HepG2 (cell line): ENCODE data around the gene GOLT1A. TPM values are rescaled to one million over a fixed set of nuclear protein-coding genes. Genes with fewer than 3 reads are reported as not detected.

Experiments
- AHDC1 ChIP-seq: sonication (generic); formaldehyde crosslinking; IDR thresholded peaks from 2 replicates; pipeline ENCODE4 v1.5.1; 2020; ENCODE audit warnings: mild to moderate bottlenecking, missing genetic modification reagents, borderline replicate concordance
- ATF7-NPFF ChIP-seq: sonication (generic); formaldehyde crosslinking; IDR thresholded peaks from 2 replicates; pipeline ENCODE4 v1.8.1; 2023; ENCODE audit warnings: mild to moderate bottlenecking, low read depth, missing genetic modification reagents, moderate library complexity
- DDIT3 ChIP-seq: sonication (generic); formaldehyde crosslinking; IDR thresholded peaks from 2 replicates; pipeline ENCODE4 v1.4.0; 2020; ENCODE audit warnings: mild to moderate bottlenecking, missing genetic modification reagents
- ELK4 ChIP-seq: sonication (generic); formaldehyde crosslinking; IDR thresholded peaks from 2 replicates; pipeline ENCODE4 v1.9.0; 2021; ENCODE audit warnings: missing genetic modification reagents, borderline replicate concordance
- ETV6 ChIP-seq: sonication (generic); formaldehyde crosslinking; conservative IDR thresholded peaks from 2 replicates; pipeline ENCODE4 v1.4.0; 2020; ENCODE audit warnings: missing genetic modification reagents
- HMG20A ChIP-seq: IDR thresholded peaks from 2 replicates; pipeline ENCODE4 v1.6.1; 2016; ENCODE audit warnings: borderline replicate concordance
- KDM5B ChIP-seq: sonication (generic); formaldehyde crosslinking; IDR thresholded peaks from 2 replicates; pipeline ENCODE4 v1.4.0; 2020; ENCODE audit warnings: missing genetic modification reagents, mild to moderate bottlenecking, borderline replicate concordance
- MYPOP ChIP-seq: sonication (generic); formaldehyde crosslinking; IDR thresholded peaks from 2 replicates; pipeline ENCODE4 v1.8.1; 2023; ENCODE audit warnings: mild to moderate bottlenecking, moderate library complexity, missing genetic modification reagents
- STAT5B ChIP-seq: sonication (generic); formaldehyde crosslinking; IDR thresholded peaks from 2 replicates; pipeline ENCODE4 v1.4.0; 2020; ENCODE audit warnings: missing genetic modification reagents
- SYNCRIP ChIP-seq: fragments of 200-400 bp; formaldehyde crosslinking; IDR thresholded peaks from 2 replicates; pipeline ENCODE4 v1.6.1; 2018; ENCODE audit warnings: mild to moderate bottlenecking, low read depth, low read length; ENCODE audit not compliant: insufficient read depth
- XRCC5 ChIP-seq: fragments of 200-400 bp; formaldehyde crosslinking; optimal IDR thresholded peaks from 2 replicates; pipeline ENCODE3; 2017; ENCODE audit warnings: mild to moderate bottlenecking, low read length
- ZBTB39 ChIP-seq: sonication (generic); formaldehyde crosslinking; IDR thresholded peaks from 2 replicates; pipeline ENCODE4 v1.5.0; 2020; ENCODE audit warnings: missing genetic modification reagents
- ZKSCAN5 ChIP-seq: sonication (generic); formaldehyde crosslinking; IDR thresholded peaks from 2 replicates; pipeline ENCODE4 v1.5.1; 2020; ENCODE audit warnings: mild to moderate bottlenecking, missing genetic modification reagents
- ZNF160 ChIP-seq: sonication (generic); formaldehyde crosslinking; IDR thresholded peaks from 2 replicates; pipeline ENCODE4 v1.8.0; 2022; ENCODE audit warnings: mild to moderate bottlenecking, inconsistent platforms, missing genetic modification reagents
- ZNF333 ChIP-seq: sonication (generic); formaldehyde crosslinking; IDR thresholded peaks from 2 replicates; pipeline ENCODE4 v1.4.0; 2020; ENCODE audit warnings: mild to moderate bottlenecking, missing genetic modification reagents, borderline replicate concordance
- polyA plus RNA-seq, 8 experiments: library from polyadenylated mRNA; depleted of rRNA in 3 of 8; stranded (reverse) in 7 of 8; unstranded in 1 of 8; fragments of >200 nt; fragmentation: Illumina TruSeq in 4 of 8; extraction: Trizol in 4 of 8; gene quantifications; 2 replicates each; pipeline versions ENCODE4 v1.2.1 to v1.2.3, GENCODE V29; 2011 to 2016; ENCODE audit warnings: low read depth in 4 of 8, missing spikeins in 1 of 8, mixed read lengths in 1 of 8; ENCODE audit not compliant: insufficient read depth in 1 of 8
- total RNA-seq, 5 experiments: library from RNA; depleted of rRNA; stranded (reverse); fragments of >200 nt; fragmentation: Illumina TruSeq; extraction: Trizol; gene quantifications; 2 replicates each; pipeline ENCODE4 v1.2.3, GENCODE V29; 2016; ENCODE audit warnings: low read depth in 1 of 5

The GOLT1A gene
- total and polyA plus RNA-seq, 2 of the 13 experiments (the other 11 are each of a cell fraction or from before 2014, with no cell fraction given) = 25.8 to 28.0 TPM

- TF ChIP-seq ZNF160 (CRISPR knock-in tag) (peak; percentile 81), XRCC5 (no peak), ZKSCAN5 (CRISPR knock-in tag) (no peak), ZBTB39 (CRISPR knock-in tag) (0 out of 2 replicates have a peak, but pooled peaks have one; percentile 17), ATF7-NPFF (no peak; the same call in 1 of the 2 replicates), SYNCRIP (no peak), ZNF333 (CRISPR knock-in tag) (0 out of 2 replicates have a peak, but pooled peaks have one; percentile 64), DDIT3 (no peak), MYPOP (CRISPR knock-in tag) (peak; percentile 91; the same call in 1 of the 2 replicates), ELK4 (CRISPR knock-in tag) (no peak), HMG20A (CRISPR knock-in tag) (no peak), KDM5B (CRISPR knock-in tag) (peak; percentile 81; the same call in 1 of the 2 replicates), AHDC1 (CRISPR knock-in tag) (peak; percentile 18; the same call in 1 of the 2 replicates), ETV6 (CRISPR knock-in tag) (no peak), STAT5B (CRISPR knock-in tag) (no peak)
Observed at GRCh38 chr1:204213668-204214662, at the start of gene GOLT1A (continued).
